NCI-H82 treated with DMSO at 0.1 percent for 48 hours (cell line): Measurements from ENCODE around the gene GPER1.
"Not testable (repeated sequence)": the region's sequence is repeated elsewhere in the genome, so short reads cannot be mapped to it uniquely, and the experiment has no call there.

Experiments used
- DNase-seq: peaks from one replicate; lab custom pipeline; 2025; ENCODE audit not compliant: unreplicated experiment; lab: John Stamatoyannopoulos, UW

The GPER1 gene

DNA sequence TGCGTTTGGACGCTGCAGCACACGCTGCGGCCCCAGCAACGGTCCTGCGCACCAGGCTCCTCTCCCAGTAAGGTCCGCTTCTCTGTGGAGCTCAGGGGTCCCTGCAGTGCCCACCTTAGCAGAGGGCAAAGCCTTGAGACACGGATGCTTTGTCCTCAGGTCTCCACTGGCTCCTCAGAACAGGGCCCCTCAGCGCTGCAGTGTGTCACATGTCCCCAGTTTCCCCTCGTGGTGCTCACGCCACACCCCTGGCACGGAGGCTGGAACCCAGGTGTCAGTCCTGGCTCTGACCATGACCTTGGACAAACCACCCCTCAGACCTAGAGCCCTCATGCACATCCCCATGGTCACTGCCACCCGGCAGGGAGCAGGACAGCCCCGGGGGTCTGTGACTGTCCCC, 19.9 kb upstream of the GPER1 start:
- DNase-seq = no peak

DNA sequence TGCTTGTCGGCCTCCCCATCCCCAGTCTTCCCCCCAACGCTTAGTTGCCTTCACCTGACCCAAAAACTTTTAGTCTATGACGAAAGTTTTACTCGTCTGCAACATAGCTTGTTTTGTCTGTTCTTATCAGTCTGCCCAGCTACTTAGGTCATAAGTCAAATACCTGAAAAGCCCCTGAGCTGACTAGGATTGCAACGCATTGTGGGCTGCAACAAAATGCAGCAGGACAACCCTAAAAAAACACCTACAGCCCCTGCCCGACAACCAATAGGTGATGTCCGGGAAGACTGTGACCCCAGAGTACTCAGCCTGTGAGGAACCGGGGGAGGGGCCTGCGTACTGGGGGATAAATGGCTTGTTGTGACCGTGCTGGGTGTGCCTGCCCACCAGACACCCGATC, 19.3 kb upstream of the GPER1 start:
- no peak for DNase-seq

DNA sequence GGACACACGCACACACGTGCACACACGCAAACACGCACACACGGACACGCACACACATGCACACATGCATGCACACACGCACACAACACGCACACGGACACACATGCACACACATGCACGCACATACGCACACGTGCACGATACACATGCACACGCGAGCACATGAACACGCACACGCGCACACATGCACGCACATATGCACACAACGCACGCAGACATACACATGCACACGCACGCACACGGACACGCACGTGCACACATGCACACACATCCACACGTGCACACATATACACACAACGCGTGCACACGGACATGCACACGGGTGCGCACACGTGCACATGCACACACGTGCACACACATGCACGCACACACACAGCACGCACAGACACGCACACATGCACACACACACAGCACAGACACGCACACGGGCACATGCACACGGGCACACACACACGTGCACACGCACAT, 17.3 kb upstream of the GPER1 start:
- no peak for DNase-seq

DNA sequence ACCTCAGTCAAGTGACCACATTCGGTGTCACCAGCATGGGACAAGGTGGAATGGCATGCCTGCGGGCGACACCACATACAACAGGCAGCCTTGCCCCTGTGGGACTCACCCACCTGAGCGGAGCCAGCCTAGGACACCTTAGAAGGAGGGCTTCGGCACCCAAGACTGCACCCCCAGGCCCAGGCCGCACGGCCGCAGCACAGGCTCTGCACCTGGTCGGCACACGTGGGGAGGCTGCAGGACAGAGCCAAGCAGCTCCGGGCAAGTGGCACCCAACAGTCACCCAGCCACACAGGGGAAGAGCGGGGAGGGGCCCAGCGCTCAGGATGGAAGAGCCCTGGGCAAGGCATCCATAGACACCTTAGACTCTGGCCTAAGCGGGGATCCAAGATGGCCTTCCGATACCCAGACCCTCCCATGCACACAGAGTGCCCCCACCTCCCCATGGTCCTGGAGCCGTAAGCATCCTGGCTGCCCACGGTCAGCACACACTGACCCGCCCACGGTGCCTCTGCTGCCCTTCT, 16.1 kb upstream of the GPER1 start:
- DNase-seq = no peak

DNA sequence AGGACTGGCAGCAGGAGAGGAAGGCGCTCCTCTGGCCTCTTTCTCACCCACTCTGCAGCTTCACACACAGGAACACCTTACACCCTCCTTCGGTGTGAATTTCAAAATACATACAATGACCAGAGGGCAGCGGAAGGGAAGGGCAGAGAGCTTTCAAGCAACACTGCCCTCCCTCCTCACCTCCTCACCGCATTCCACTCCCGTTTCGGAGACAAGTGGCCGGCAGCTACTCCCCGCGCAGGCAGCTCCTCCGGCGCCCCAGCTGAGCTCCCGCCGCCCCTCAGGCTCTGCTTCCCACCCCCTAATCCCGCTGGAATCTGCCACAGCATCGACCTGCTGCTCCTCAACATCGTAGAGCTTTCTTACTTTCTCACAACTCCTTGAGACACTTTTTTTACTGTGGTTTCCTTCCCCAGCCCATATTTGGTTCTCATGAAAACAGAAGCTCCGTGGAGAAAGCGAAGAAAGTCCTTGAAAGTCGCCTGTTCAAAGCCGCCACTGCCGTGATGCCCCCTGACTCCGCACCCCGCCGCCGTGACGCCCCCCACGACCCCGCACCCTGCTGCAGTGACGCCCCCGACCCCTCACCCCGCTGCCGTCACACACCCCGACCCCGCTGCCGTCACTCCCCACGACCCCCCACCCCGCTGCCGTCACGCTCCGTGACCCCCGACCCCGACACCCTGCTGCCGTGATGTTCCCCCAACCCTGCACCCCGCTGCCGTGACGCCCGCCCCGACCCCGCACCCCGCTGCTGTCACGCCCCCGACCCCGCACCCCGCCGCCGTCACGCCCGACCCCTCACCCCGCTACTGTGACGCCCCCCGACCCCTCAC, 14.6 kb upstream of the GPER1 start:
- DNase-seq = no peak

DNA sequence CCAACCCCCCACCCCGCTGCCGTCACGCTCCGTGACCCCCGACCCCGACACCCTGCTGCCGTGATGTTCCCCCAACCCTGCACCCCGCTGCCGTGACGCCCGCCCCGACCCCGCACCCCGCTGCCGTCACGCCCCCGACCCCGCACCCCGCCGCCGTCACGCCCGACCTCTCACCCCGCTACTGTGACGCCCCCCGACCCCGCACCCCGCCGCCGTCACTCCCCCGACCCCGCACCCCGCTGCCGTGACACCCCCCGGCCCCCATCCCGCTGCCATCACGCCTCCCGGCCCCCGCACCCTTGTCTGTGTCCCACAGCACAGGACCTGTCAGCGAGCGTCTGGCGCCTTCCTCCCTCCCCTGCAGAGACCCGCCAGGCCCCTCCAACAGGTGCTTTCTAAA, 13.9 kb upstream of the GPER1 start:
- not testable (repeated sequence) for DNase-seq

DNA sequence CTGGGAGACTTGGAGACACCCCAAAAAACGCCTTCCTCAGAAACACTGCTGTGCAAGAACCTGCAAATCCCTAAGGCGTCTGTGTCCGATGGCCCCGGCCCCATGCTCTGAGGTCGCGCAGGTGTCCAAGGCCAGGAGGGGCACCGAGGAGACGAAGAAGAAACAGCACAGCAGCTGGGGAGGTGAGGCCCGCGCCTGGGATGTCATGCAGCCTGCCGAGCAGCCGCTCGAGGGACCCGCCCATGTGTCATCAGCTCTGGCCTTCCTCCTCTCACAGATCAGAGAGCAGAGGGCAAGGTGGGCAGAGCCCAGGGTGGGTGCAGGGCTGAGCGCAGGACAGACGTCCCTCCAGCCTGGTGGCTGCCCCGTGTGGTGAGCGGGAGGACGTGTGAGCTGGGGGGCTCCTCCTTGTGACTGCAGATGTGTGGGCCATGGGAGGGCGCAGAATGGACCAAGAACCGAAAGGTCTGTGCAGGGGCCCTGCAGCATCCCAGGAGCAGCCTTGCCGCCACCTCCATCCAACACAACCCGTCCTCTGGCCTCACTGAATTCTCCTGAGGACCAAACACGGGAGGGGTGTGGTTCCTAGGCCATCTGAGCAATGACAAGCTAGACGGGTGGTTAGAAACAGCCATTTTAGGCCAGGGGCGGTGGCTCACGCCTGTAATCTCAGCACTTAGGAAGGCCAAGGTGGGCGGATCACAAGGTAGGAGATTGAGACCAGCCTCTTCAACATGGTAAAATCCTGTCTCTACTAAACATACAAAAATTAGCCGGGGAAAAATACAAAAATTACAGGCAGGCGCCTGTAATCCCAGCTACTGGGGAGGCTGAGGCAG, 13.1 kb upstream of the GPER1 start:
- no peak for DNase-seq

DNA sequence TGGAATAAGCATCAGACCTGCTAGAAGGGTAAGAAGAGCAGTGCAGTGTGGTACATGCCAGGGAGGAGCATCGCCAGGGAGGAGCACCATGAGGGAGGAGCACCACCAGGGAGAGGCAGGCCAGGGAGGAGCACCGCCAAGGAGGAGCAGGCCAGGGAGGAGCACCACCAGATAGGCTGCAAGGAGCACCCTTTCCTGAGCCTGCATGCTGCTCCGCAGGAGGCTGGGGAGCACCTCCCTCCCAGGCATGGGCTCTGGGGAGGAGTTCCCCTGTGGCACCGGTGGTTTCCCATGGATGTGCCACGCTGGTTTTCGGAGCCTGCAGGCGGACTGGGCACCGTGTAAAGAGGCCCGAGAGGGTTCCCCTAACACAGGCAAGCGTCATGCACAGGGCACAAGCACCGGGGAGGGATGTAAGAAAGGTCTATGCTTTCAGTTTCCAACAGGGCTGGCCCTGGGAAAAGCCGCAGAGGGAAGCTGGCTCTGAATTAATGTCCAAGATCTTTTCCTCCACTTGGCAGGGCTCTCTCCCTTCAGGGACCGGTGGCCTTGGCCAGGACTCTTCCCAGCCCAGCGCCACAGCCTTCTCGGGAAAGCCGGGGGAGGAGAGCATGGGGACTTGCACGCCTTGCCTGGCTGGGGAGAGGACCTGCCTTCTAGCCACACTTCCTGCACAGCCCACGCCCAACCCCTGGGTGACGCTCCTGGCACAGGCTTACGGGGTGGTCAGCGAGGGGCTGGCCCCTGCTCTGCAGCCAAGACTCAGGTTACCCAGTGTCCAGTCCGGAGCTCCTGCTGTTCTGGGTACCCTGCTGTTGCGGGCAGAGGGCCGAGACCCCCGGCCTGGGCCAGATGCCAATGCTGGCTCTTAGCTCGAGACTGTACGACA, 11.5 kb upstream of the GPER1 start:
- no peak for DNase-seq

DNA sequence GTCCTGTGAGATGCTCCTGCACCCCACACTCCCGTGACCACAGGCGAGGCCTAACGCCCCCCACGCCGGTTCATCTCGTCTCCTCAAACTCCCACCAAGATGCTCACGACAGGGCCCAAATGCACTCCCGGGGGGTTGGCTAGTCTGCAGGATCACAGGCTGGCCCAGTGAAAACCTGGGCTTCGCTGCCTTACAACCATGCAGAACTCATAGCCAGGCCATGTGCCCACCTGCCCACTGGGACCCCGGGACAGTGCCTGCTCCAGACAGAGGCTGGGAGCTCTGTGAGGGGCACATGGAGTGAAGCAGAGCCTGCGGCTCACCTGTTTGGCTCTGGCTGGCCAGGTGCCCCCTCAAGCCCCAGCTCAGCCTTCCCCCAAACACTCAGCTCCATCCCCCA, 9.4 kb upstream of the GPER1 start:
- no peak for DNase-seq

DNA sequence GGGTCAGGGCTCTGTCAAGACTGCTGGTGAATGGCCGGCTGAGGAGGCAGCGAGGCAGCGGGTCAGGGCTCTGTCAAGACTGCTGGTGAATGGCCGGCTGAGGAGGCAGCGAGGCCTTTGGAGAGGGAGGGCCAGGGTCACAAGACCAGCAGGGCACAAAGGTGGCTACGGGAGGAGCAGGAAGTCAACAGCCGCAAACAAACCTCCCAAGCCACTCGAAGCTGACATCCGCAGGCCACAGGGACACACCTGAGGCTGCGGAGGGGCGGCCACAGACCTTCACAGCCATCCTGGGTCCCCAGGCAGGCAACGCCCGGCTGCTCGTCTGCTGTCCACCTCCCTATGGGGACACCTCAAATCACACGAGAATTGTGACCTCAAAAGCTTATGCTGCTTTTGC, 8.9 kb upstream of the GPER1 start:
- DNase-seq = no peak

DNA sequence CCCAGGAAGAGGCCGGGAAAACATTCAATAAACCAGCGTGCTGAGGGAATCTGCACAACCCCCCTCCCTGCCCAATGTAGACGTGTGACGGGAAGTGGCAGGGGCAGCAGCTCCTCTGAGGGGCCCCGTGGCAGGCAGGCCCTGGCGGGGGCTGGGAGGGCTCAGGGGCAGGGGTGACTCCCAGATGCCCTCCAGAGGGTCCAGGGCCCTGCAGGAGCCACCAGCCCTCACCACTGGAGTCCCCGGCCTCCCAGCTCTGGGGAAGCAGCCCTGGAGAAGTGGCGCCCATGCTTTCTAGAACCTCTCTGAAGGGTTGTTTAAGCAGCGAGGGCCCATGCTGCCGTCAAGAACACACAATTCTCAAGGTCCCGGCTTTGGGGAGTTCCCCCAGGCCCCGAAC, 8.4 kb upstream of the GPER1 start:
- DNase-seq = no peak

DNA sequence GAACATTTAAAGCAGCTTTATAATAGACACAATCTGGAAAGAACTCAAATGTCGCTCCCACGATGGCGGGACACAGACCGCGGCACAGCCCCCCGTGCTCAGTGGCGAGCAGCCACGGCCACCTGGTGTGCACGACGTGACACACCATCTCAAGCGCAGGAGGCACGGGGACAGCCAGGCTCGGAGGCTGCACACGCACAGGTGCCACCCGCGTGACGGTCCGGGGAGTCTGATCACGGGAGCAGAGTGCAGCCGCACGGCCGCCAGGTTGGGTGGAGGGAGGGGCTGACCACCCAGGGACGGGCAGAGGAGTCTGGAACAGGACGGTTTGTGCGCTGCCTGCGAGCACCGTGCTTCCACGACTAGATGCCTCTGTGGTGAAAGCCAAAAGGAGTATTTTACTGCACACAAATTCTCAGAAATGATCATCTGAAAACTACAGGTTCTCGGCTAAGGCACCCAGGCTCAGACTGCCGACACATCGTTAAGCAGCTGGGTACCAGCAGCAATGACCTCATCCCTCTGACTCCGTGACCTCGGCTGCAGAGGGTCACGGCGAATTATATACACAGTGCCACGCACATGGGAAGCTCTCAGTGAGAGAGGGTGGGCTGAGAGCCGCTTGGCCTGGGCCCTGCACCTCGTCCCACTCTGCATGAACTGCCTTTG, 7.5 kb upstream of the GPER1 start:
- DNase-seq = no peak

DNA sequence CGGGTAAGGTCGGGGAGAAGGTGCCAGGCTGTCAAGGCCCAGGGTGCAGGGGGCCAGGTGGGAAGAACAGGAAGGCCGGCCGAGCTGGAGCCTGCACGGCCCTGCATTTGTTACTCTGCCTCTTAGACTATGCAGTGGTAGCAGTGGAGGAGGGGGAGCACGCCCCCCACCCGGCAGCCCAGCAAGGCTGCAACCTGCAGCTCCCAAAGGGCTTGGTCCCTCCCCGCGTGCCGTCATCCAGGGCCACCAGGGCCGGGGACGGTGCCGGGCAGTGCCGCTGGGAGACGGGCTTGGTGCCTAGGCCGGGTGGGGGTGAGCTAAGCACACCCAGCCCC, 7.0 kb upstream of the GPER1 start:
- DNase-seq = no peak

DNA sequence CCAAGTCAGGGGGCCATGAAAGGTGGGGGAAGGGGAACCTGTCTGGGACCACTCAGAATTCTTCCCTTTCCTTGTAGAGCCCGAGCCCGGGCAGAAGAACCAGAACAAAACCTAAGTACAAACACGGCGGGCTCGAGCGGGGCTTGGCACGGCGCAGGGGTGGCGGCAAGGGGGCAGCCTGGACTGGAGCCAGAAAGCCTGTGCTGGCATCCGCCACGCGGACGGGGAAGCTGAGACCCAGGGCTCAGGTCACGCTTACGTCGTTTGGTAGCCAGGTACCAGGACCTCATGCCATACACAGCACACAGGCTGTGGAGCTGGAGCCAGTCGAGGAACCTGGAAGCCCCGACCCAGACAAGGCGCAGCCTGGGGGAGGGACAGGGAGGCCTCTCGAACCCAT, 6.6 kb upstream of the GPER1 start:
- no peak for DNase-seq

DNA sequence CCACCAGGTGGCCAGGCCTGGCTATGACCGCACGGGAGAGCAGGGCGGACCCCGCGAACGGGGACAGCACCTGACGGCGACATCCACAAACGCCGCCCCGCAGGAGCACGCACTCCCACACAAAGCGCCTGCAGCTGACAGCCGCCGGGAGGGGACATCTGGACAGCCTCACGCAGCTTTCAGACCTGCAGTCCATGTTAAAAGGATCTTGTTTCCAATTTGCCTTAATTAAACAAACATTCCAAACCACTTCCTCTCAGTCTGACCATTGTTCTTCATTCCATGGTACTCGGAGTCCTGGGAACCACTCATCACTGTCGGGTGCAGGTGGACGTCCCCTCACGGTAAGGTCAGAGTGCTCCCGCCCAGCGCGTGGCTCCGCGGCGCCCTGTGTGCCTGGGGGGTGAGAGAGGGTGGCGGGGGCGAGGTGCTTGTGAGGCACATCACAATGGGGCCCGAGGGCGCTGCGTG, 5.9 kb upstream of the GPER1 start:
- no peak for DNase-seq

DNA sequence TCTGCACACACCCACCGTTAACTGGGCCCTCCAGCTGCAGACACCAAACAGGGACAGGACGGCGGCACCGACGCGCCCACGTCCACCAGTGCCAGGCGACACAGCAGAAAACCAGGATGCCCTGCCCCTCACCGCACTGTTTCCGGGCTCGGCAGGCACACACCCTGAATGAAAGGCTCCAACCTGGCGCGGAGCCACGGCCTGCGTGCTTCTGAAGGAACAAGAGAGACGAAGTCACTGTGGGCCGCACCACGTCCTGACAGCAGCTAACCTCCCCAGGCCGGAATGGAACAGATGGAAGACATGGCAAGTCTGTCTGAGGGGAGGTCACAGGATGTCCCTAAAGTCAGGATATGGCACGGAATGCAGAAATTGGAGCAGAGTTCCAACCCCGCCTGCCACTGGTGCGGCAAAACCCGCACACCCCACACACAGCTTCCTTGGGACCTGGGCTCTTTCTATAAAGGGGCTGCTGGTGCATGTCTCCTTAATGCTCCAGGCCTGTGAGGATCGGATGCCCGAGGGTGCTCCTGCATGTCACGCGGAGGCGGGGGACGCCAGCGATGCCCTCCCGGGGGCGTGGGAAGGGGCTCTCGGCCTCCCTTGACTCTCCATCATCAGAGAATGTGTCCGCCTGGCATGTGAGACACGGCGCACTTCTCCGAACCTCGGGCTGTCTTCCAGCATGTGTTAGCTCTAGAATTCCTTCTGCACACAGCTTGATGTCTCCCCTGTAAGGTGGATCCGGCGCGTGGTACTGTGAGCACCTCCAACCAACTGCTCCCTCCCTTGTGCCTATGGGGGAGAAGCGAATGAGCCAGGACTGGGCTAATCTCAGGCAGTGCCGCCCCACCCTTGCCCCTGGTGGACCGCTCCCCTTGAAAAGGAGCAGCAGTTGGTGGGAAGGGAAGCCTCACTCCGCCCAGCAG, 3.9 kb upstream of the GPER1 start:
- DNase-seq = no peak

DNA sequence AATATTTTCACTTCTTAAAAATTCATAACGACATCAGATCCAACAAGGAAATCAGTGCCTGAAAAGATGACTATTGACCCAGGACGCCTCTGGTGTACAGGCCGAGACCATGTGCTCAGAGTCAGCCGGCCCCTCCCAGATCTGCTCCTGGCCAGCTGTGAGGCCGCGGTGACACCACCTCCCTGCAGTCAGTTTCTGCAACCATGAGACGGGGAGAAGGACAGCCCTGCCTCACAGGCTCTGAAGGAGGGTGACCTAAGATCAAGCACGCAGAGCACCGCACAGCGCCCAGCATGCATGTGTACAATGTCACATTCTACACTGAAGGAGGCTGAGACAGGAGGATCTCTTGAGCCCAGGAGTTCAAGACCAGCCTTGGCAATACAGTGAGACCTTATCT, 2.6 kb upstream of the GPER1 start:
- no peak for DNase-seq

DNA sequence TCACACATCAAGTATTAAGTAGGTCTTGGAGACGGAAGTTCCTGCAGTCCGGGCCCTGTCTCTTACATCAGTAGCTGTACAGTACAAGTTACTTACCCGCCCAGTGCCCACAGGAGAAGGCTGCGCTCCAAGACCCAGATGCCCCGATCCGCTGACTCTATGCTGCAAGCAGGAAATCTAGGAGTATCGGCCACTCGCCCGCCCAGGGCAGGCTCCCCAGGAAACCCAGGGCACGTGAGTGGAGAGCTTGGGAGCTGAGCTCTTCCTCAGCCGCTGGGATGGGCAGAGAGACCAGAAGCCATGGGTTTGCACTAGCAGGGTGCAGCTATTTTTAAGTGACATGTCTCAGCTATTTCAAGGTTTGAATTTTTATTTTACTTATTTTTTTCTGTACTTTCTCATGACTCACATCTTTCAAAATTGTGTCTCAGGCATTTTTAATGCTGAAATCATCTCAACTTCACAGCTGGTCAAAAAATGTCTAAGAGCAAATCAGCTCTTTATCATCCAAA, 1.9 kb upstream of the GPER1 start:
- no peak for DNase-seq
